Panc1 (cell line): Measurements from ENCODE around the gene GALNTL6.

Experiments used
- POLR2AphosphoS5 ChIP-seq: IDR thresholded peaks from 2 replicates; pipeline ENCODE4 v1.6.1; 2012; ENCODE audit warnings: mild to moderate bottlenecking, low read depth, low read length, moderate library complexity
- SIN3A ChIP-seq: IDR thresholded peaks from 2 replicates; pipeline ENCODE4 v1.6.1; 2012; ENCODE audit warnings: low read depth, mild to moderate bottlenecking, low read length, moderate library complexity, borderline replicate concordance; ENCODE audit not compliant: insufficient read depth
- TCF7L2 ChIP-seq: IDR thresholded peaks from 2 replicates; pipeline ENCODE4 v1.6.1; 2011; ENCODE audit warnings: mild to moderate bottlenecking, low read depth, low read length, inconsistent platforms
- TF ChIP-seq, protein P1 (sequence below): fragments of 450-650 bp; IDR thresholded peaks from 2 replicates; pipeline ENCODE4 v1.5.1; 2017; ENCODE audit warnings: mild to moderate bottlenecking

DNA sequence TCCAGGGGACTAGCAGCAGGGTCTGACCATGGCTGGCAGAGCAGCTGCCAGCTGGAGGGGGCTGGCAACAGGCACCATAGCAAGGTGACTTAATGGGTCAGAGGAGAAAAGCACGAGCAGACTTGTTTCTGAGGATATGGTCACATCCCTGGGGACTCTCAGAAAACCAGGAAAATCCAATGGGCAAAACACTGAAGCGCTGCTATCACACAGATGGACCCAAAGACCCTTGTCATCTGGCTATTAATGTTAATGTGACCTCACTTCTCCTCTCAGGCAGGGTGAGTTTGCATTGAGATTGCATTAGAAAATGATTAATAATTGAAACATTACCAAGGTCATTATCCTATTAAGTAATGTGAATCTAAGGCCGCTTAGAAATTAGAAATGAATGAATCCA lies 1061.7 kb downstream of the GALNTL6 start:
- TF ChIP-seq, protein P1, sequence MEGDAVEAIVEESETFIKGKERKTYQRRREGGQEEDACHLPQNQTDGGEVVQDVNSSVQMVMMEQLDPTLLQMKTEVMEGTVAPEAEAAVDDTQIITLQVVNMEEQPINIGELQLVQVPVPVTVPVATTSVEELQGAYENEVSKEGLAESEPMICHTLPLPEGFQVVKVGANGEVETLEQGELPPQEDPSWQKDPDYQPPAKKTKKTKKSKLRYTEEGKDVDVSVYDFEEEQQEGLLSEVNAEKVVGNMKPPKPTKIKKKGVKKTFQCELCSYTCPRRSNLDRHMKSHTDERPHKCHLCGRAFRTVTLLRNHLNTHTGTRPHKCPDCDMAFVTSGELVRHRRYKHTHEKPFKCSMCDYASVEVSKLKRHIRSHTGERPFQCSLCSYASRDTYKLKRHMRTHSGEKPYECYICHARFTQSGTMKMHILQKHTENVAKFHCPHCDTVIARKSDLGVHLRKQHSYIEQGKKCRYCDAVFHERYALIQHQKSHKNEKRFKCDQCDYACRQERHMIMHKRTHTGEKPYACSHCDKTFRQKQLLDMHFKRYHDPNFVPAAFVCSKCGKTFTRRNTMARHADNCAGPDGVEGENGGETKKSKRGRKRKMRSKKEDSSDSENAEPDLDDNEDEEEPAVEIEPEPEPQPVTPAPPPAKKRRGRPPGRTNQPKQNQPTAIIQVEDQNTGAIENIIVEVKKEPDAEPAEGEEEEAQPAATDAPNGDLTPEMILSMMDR = no peak
- no peak for TF ChIP-seq POLR2AphosphoS5
- TF ChIP-seq TCF7L2 = no peak
- no peak for TF ChIP-seq SIN3A
